Activated CD4-positive, CD25-positive, alpha-beta regulatory T cell treated with anti-CD3 and anti-CD28 coated beads, Interleukin-2, amount 50 U/mL, for 16 hours (primary cell): ENCODE measurements around the gene OPALIN.
"Not testable (repeated sequence)": the region's sequence is repeated elsewhere in the genome, so short reads cannot be mapped to it uniquely, and the experiment has no call there.

Source experiments
- DNase-seq: peaks from one replicate; pipeline ENCODE4 v3.0.0-alpha.2; 2020; ENCODE audit warnings: low read depth, low spot score

OPALIN gene

DNA sequence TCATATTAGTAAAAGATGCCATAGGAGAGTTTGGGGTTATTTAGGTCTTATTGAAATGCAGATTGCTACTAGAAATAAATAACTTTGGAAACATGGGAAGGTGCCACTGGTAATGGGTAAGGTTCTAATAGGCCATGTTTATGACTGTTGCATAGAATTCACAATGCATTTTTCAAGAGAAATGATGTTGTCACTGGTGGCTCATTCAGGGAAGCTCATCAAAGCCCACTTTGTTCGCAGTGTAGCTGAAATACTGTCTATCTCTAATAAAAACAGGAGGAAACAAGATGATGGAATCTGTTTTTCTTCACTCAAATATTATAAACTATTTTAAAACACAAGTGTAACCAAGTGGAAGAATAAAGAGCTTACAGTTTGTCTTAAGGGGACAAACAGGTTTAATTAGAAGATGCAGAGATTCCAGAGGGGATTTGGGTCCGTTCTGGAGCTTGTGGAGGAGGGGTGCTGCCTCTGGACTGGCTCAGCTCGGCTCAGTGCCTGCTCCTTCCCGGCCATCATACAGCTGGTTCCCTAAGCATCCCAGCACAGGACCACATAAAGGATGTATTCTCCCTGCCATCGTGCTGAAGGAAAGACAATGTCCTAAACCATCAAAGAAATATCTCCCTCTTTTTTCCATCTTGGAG is 20.4 kb downstream of the OPALIN start:
- no peak for DNase-seq

DNA sequence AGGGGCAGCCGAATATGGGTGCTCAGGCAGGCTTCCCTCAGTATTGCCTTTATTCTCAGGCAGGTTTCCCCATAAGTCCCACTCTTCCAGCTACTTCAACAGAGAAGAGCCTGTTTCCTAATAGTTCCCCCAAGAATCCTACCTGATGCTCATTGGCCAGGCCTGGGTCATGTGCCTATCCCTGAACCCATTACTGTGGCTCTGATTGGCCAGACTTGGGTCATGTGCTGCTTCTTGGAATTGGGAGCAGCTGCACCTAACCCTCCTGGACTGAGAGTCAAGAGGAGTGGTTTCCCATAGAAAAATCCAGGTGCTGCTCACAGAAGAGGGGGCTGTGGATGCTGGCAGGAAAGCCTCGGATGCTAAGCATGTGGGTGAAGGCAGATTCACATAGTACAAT is 21.7 kb downstream of the OPALIN start:
- DNase-seq: no peak

DNA sequence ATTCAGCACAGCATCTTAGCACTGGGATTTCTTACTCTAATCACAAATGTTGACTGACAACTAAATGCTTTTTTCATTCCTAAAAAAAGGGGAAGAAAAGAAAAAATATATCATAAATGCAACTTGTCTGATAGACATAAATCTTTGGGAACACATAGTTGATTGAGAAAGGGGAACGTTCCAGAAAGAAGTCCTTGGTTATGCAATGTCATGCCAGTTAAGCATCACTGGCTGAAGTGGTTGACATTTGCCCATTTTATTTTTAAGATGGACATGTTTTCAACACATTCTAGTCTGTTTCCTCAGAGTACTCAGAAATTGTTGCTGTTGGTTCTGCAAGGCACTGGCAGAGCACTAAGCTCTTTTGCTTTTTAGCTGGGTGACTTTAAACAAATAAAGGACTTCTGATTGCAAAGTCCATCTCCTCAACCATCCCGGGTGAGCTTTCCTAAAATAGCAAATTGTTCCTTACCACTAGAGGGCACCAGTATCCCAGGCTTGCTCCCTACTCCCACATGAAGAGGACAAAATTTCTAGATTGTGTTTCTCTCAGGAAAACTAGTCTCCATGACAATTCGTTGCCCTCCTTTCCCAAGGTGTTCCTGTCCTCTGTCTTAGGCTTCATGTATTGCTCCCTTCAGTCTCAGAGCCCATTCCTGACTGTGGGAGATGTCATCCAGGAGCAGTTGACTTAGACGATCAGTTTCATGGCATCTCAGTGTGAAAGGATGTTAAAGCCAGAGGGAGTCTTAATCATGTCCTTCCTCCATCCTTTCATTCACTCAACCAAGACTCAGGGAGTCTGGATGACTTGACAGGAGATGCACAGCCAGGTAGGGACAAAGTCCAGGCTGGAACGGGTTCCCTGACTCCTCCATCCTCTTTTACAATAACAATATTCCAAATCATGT is 23.9 kb downstream of the OPALIN start:
- DNase-seq: no peak

DNA sequence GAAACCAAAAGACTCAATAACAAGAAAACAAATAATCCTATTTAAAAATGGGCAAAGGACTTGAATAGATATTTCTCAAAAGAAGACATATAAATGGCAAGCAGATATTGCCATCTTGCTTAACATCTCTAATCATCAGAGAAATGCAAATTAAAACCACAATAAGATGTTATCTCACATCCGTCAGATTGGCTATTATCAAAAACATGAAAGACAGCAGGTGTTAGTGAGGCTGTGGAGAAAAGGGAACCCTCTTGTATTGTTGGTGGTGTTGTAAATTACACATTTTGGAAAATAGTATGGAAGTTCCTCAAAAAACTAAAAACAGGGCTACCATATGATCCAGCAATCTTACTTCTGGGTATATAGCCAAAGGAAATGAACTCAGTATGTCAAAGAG is 25.7 kb downstream of the OPALIN start:
- DNase-seq: no peak

DNA sequence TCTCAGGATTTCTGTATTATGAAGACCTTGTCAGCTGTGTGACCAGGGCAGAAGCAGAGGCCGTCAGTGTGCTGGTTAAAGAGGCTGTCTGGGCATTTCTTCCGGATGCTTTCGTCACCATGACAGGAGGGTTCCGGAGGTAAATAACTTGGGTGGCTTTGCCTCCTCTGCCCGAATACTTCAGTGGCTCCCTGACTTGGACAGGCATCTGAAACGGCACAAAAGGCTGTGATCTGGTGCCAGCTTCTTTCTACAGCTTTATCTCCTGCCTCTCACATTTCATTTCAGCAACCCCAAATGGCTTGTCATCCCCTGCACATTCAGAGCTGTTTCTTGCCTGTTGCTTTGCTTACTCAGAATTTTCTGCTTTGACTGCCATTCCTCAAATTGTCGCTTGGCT is 31.3 kb downstream of the OPALIN start:
- no peak for DNase-seq

DNA sequence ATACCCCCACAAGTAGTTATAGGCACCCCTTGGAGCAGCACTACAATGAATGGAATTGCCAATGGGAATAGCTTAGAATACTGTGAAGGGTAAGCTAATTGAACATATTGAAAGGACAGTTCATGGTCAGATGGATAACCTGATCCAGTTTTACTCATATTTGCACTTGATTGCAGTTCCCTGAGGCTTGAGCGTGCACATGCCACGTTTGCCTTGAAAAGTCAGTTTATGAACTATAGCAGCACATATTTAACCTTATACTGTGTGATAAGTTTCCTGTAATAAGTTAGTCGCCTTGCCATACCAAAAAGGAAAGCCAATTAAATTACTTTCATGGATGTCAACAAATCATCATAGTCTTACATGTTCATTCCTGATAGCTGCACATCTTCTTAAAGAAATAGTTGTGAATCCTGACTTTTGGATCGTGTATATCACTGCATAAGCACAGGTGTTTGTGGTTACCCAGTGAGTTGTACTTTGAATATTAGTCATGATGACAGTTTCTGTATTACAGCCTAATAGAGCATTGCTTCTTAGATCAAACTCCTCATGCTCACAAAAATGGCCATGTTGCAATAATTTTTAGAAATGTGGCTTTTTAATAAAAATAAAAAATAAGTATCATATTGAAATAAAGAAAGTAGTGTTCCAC is 33.0 kb downstream of the OPALIN start:
- DNase-seq: no peak

DNA sequence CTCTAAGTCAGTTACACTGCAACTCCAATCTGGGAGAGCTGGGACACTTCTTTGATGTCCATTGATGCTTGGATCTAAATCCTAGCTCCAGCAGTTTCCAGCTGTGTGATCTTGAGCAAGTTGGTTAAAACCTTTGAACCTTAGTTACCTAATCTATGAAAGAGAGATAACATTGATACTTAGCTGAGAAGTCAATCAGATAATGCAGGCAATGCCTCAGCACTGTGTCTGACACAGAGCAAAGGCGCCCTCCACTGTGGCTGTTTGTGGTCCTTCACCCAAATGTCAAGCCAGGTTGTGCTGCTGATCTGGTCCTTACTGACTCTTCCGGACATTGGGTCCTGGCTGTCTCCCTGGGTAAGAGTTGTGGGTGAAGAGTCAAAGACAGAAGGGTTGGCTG is 34.4 kb downstream of the OPALIN start:
- DNase-seq: no peak

DNA sequence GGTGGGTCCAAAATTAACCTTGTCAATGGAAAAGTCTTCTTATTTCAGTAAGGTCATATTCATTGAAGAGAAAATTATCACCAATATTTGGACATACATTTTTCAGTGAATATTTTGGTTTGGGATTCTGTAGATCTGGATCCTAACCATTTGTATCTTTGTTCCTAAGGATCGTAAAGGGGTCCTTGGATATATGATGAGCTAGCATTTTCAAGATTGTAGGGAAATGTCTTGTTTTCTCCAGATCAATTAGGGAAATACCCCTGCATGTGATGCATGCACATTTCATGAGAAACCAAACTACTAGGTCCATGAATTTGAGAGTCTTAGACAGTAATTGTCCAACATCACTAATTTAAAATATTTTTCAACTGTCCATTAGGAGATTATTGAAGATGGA is 36.5 kb downstream of the OPALIN start:
- DNase-seq: no peak

DNA sequence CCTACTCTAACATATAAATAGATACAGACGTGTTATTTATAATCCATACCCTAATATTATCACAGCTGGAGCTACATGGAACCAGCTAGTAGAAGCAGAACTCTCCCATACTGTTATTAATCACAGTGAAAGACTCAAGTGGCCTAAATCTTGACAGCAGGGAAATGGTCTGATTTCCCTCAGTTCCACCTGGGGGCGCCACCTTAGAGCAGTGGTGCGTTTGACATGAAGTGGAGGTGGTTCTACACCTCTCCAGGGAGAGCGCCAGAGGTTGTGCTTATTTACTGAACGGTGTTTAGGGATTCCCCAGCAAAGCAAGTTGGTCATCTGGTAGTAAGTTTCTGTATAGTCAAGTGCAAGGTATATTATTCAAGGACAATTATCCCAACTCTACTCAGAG is 37.0 kb downstream of the OPALIN start:
- DNase-seq: no peak

DNA sequence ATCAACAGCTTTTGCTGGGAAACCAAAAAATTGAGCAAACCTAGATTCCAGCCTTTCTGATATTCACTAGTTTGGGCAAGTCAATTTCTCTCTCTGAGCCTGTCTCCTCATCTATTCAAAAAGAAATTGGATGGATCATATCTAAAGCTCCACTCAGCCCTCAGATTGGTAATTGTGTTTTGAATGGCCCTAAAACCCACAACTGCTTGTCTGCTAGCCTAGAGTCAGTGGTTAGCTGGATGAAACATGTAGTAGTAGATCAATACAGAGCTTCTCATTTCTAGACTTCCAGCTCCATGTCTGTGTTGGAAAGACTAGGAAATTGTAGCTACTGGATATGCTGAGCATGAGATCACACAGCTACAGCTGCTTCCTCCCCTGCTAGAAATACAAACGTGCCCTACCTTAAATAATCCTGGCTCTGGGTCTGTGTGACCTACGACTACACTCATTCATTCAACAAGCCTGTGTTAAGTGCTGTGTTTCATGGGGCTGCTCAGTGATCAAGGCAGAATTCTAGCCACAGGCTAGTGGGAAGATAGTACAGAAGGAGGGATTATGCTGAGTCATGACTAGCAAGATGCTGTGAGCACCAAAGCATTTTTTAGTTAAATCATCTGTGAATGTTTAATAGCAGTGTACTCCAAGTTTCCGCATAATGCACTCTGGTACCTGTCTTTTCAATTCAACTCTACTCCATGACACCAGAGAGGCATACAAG is 38.9 kb downstream of the OPALIN start:
- no peak for DNase-seq

DNA sequence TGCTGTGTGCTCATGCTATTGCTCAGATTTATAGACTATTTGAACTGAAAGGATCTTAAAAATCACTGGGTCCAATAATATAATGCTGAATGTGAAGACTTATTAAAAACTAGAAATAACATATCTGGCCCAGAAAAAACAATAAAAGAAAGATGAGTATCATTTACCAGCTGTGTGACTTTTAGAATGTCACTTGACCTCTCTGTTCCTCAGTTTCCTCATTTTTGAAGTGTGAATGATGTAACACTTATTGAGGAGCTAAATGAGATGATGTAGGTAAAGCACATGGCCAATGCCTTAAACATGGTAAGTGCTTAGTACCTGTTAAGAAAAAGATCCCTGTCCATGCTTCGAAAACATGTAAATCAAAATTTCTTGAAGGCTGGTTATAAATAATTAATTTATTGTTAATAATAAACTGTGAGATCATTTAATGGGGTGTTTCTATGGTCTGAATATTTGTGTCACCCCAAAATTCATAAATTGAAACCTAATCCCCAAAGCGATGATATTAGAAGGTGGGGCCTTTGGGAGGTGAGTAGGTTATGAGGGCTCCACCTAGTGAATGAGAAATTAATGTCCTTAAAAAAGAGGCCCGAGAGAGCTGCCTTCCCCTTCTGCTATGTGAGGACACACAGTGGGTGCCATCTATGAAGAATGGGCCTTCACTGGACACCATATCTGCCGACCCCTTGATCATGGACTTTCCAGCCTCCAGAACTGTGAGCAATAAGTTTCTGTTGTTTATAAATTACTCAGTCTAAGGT is 41.6 kb downstream of the OPALIN start:
- DNase-seq: no peak

DNA sequence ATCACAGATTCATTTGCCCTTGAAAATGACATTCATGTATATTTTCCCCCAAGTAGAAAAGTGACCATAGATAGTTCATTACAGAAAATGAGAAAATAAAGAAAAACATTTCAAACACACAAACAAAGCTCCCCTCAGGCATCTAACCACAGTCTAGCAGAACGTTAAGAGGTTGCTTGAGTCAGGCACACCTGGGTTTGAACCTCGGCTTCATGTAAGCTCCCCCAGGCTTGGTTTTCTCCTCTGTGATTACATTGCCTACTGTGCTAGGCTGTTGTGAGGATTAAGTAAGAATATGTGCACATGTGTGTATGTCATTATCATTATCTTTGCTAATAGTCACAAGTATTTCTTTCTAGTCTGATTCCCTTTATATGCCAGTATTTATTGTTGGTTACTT is 45.5 kb downstream of the OPALIN start:
- DNase-seq: no peak

DNA sequence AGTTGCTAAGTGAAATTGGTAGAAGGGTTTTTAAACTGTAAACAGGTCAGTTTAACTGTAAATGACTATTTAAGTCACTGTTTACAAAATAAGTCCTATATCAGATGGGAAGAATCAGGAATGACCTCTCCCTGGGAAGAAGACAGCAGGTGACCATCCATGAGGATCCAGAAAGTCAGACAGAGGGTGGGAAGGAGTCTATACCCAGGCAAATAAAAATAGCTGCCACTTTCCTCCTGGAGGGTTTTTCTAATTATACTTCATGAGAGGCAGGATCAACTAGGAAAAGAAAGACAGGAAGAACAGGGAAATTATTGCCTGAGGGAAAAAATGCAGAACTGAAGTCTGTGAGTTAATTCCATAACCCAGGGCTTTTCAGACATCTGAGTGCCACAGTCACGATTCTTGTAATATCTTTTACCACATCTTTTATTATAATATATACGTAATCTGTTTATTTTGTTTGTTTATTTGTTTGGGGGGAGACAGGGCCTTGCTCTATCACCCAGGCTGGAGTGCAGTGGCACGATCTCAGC is 47.6 kb downstream of the OPALIN start:
- no peak for DNase-seq

DNA sequence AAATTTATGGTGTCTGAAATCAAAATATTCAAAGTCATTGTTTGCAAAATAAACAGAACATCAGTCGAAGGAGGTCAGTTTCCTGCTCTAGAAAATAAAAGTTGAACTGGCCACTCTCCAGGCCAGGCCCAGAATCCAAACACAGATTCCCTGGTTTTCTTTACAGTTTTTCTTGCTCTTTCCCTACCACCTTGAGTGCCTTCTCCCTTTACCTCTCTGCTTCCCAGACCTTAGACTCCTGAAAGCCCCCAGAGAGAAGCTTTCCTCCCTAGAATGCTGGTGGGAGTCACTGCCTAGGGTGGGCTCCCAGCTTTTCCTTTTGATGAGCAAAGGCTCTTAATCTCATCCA is 48.5 kb downstream of the OPALIN start:
- DNase-seq: no peak

DNA sequence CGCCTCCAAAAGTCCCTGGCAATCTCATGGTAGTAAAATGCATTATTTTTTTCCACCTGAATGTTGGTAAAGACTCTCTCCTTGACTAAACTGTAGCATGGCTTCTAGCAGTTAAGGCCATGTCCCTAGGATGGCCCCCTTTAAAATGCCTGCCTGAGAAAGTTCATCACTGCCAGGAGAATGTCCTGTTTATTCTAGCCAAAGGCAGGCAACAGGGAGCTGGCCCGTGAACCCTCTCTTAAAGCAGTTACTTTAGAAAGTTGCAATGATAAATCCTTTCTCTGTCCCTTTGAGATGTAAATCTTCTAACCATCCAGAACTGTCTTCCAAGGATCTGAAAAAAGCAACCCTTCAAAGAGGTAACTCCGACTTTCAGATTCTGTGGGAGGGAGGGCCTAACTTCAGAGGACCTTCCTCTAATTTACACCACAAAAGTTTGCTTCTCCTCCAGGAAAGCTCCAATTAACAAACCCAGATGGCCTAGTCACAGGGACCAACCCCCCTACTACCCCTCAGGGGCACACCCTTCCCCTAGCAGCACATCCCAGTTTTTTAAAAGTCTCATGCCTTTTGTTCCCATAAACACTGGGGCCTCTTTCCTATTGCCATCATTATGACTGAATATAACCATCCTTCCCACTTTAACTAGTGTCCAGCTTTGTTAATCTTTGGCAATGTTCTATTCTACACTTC is 49.0 kb downstream of the OPALIN start:
- no peak for DNase-seq

DNA sequence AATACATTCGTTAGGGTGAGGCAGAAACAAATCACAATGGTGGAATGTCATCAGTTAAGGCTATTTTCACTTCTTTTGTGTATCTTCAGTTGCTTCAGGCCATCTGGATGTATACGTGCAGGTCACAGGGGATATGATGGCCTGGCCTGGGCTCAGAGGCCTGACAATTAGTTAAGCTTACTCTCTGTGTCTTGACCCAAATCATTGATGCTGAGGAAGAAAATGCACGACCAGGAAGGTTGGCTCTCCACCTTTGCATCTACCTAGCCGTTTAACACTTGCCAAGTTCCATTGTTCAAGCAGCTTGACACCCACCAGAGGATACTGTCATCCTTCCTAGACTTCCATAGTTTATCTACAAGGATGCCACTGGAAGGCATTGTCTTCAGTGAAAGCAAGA is 49.9 kb downstream of the OPALIN start:
- not testable (repeated sequence) for DNase-seq

DNA sequence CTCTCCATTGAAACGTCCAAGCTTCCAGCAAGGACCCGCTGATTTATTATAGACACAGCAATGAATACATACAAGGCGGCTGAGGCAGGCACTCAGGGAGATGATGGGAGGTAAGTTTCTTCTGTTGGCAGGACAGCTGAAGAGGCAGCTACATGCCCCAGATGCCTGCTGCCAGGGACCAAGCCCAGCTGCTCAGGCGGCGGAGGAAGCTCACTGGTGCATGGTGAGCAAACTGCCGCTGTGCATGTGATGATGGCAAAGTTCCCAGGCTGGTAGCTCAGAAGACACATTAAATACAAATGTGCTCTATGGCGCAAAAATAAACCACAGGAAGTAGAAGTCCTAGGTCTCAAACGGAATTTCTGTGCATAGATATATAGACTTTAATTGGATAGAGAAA is 52.3 kb downstream of the OPALIN start:
- DNase-seq: no peak

DNA sequence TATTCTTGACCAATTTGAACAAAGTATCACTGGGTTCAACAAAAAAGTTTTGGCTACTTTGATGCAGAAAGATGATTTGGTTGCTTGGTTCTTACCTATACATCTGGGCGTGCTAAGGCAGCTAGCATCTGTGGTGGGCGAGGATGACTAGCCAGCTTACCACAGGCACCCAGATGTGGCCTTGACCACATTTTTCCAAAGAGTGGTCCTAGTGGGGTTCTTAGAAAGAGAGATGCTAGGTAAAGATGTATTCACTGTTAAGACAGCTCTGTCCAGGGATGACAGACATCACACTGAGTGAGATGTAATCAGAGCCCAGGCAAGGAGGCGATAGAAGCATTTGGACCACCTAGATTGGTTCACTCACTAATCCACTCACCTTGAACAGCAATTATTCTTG is 53.8 kb downstream of the OPALIN start:
- no peak for DNase-seq

DNA sequence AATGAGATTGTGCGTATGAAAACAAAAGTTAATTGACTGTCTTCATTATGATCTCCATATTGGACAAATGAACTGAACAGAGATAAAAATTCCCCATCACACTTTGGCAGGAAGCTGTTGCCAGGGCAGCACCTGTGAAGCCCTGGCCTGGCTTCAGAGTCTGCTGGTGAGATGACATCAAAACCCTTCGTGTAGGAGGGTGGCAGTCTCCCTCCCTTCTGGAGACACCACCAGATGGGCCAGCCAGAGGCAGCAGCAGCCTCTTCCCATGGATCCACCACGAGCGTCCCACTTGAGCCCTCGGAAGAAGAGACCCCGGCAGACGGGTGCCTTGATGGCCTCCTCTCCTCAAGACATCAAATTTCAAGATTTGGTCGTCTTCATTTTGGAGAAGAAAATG is 54.6 kb downstream of the OPALIN start, which contains the start of gene DNTT:
Gene DNTT (plus strand): TSS at position 205 of the 400 bp plus-strand sequence. CDS start 64 bp downstream, at position 269.
- DNase-seq: no peak

DNA sequence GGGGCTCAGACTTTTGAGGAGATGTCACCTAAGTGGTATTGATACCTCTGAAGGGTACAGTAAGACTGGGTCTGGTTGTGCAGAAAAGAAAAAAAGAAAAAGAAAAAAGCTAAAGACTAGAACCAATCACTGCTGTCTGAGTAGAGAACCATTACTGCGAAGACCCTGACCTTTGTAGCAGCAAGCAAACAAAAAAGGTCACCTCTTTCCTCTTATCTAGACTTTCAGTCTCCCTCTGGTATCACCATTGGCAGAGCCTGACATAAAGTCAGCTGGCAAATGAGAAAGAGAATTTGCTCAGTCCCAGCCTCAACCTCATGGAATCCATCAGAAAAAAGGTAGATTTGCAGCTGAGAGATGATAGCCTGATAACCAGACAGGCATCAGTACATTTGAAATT is 57.2 kb downstream of the OPALIN start:
- no peak for DNase-seq
